Aorta (tissue), 5 donors: ENCODE measurements around the gene XAGE1B. TPM values are rescaled to one million over a fixed set of nuclear protein-coding genes. Genes with fewer than 3 reads are reported as not detected.
"Not testable (repeated sequence)": the region's sequence is repeated elsewhere in the genome, so short reads cannot be mapped to it uniquely, and the experiment has no call there.

Experiments used
- ATAC-seq: fragments of 200-7000 bp; cut with Tn5 transposase; one replicate; pipeline ENCODE4 v1.9.1; 2022; ENCODE audit warnings: moderate library complexity; ENCODE audit not compliant: low FRiP score
- DNase-seq, 2 donors: peaks; one replicate each; pipeline ENCODE4 v3.0.0-alpha.2; 2020
- H3K27ac ChIP-seq, 2 donors: one replicate each; pipeline ENCODE4 v1.5.1; 2013; ENCODE audit warnings: low read length in 2 of 2, mild to moderate bottlenecking in 2 of 2, moderate library complexity in 2 of 2, control low read depth in 1 of 2, inconsistent platforms in 1 of 2, low read depth in 1 of 2
- H3K27me3 ChIP-seq, 2 donors: one replicate each; pipeline ENCODE4 v1.6.1; 2013; ENCODE audit warnings: control low read depth in 1 of 2, low read length in 1 of 2, mild to moderate bottlenecking in 1 of 2, moderate library complexity in 1 of 2; ENCODE audit not compliant: insufficient read depth in 2 of 2, control insufficient read depth in 1 of 2
- H3K36me3 ChIP-seq, 2 donors: one replicate each; pipeline ENCODE4 v1.6.1; 2013; ENCODE audit warnings: control low read depth in 1 of 2, low read length in 1 of 2, mild to moderate bottlenecking in 1 of 2; ENCODE audit not compliant: insufficient read depth in 2 of 2, control insufficient read depth in 1 of 2
- H3K4me1 ChIP-seq, 2 donors: one replicate each; pipeline ENCODE4 v1.6.1; 2013; ENCODE audit warnings: low read length in 2 of 2, control low read depth in 1 of 2, mild to moderate bottlenecking in 1 of 2, moderate library complexity in 1 of 2; ENCODE audit not compliant: insufficient read depth in 2 of 2, control insufficient read depth in 1 of 2
- H3K4me3 ChIP-seq, 2 donors: one replicate each; pipeline ENCODE4 v1.5.1; 2013; ENCODE audit warnings: low read length in 2 of 2, control low read depth in 1 of 2, mild to moderate bottlenecking in 1 of 2
- H3K9me3 ChIP-seq: one replicate; pipeline ENCODE4 v1.6.1; 2013; ENCODE audit warnings: mild to moderate bottlenecking, low read length; ENCODE audit not compliant: control insufficient read depth
- WGBS, 2 donors: extraction: QIAGEN DNeasy Blood & Tissue Kit; methylation state at CpG; one replicate each; pipeline ENCODE4 v1.1.7; 2013; 5-methylcytosine and 5-hydroxymethylcytosine counted together
- intact Hi-C, 2 donors: fragments of 100-400 bp; cut with DNase I; formaldehyde crosslinking; loops; one replicate each; pipeline versions ENCODE4 v1.14.2 to v1.15.0; 2022
- polyA plus RNA-seq, 2 donors: library from polyadenylated mRNA; stranded (reverse); fragments of 200-250 nt; gene quantifications; one replicate each; pipeline ENCODE4 v1.2.3, GENCODE V29; 2013
- total RNA-seq, 2 donors: library from RNA; stranded (reverse); fragmentation: NEBNext Ultra II Directional; extraction: Animal tissue kit (Norgen Biotek cat#: 25700); gene quantifications; one replicate each; pipeline ENCODE4 v1.2.1, GENCODE V29; 2021
- donor health status: healthy with polysubstance abuse.
- donor health status: Bipolar disorder and iron deficiency.
- donor health status: DM: no; HTN: no; CAD: no.
- donor health status: DM: no; HTN: no; CAD: no.
- donor health status: DM: yes; HTN: yes; CAD: no.

XAGE1B gene
- total and polyA plus RNA-seq, 4 donors, result not detected

- intact Hi-C loops, H3K4me1 ChIP-seq, DNase-seq, H3K4me3 ChIP-seq, H3K36me3 ChIP-seq, H3K27ac ChIP-seq, H3K27me3 ChIP-seq, H3K9me3 ChIP-seq: not testable (repeated sequence)
- ATAC-seq, result peak; percentile 14
- no CpG with 5 or more reads among the region's 27 CpGs for WGBS, 2 donors
These were observed 515 bp downstream of the XAGE1B start for GRCh38 chrX:52516110-52516986.

- intact Hi-C loops, H3K27me3 ChIP-seq, H3K27ac ChIP-seq, H3K36me3 ChIP-seq, DNase-seq, H3K9me3 ChIP-seq, H3K4me1 ChIP-seq, H3K4me3 ChIP-seq: not testable (repeated sequence)
- ATAC-seq, result peak; percentile 27
- no CpG with 5 or more reads among the region's 6 CpGs for WGBS, 2 donors
These were observed 5.7 kb downstream of the XAGE1B start for GRCh38 chrX:52511126-52511525.

- H3K36me3 ChIP-seq, result no peaks in the 10 kb centered on the region
- H3K4me1 ChIP-seq, result no peaks in the 10 kb centered on the region
- no peaks in the 10 kb centered on the region for H3K9me3 ChIP-seq
- ATAC-seq (no peak), DNase-seq (no peak)
- intact Hi-C loops, result no loop called here
- H3K27ac ChIP-seq, result no peak overlapping the region
- WGBS, 2 donors, result 69 to 79% methylated on average over 6 of the region's 6 CpGs
- H3K27me3 ChIP-seq, result no peaks in the 10 kb centered on the region
- no peak overlapping the region for H3K4me3 ChIP-seq
These were observed 6.9 kb downstream of the XAGE1B start for GRCh38 chrX:52509916-52510315.

GRCh38 chrX:52507331-52507730, 9.5 kb downstream of the XAGE1B start:
- Histone ChIP-seq H3K9me3 (no peaks in the 10 kb centered on the region), H3K36me3 (no peaks in the 10 kb centered on the region), H3K4me3 (no peak overlapping the region), H3K27me3 (no peaks in the 10 kb centered on the region), H3K27ac (no peak overlapping the region), H3K4me1 (no peaks in the 10 kb centered on the region)
- 63 to 74% methylated on average over 3 of the region's 3 CpGs for WGBS, 2 donors
- DNase-seq (no peak), ATAC-seq (no peak)
- intact Hi-C loops, result no loop called here

GRCh38 chrX:52504551-52504950, 12.3 kb downstream of the XAGE1B start:
- no peak for ATAC-seq
- Histone ChIP-seq H3K36me3 (no peaks in the 10 kb centered on the region), H3K4me1 (no peaks in the 10 kb centered on the region), H3K27ac (no peak overlapping the region), H3K4me3 (no peak overlapping the region), H3K27me3 (no peaks in the 10 kb centered on the region), H3K9me3 (no peaks in the 10 kb centered on the region)
- DNase-seq, result peak in 1 of 2 donors; percentile 15
- 85 to 90% methylated on average over 4 of the region's 4 CpGs for WGBS, 2 donors
- intact Hi-C loops, result no loop called here

- ATAC-seq, DNase-seq, H3K27me3 ChIP-seq, intact Hi-C loops, H3K4me3 ChIP-seq, H3K36me3 ChIP-seq, H3K27ac ChIP-seq, H3K4me1 ChIP-seq, H3K9me3 ChIP-seq: not testable (repeated sequence)
- WGBS, 2 donors, result no CpG with 5 or more reads among the region's 6 CpGs
These were observed 15.5 kb downstream of the XAGE1B start for GRCh38 chrX:52501362-52501761.

DNA sequence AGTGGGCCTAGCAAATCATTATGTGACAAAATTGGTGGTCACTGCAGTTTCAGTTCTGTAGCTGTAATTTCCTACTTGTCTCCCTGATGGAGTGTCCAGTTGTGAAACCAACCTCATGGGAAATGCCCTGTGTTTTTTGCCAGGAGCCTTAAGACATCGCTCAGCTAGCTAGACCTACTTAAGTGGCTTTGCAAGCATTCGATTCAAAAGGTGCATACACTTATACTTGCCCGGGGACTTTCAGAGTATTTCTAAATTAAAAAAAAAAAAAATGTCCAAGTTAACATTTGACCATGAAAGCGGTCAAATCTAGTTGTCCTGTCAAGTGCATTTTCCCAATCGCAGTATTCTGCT, 20.5 kb downstream of the XAGE1B start:
- H3K4me3 ChIP-seq, H3K27me3 ChIP-seq, H3K9me3 ChIP-seq, ATAC-seq, intact Hi-C loops, H3K4me1 ChIP-seq, H3K36me3 ChIP-seq, H3K27ac ChIP-seq, DNase-seq: not testable (repeated sequence)
- WGBS, 2 donors, result no CpG with 5 or more reads among the region's 5 CpGs

- H3K9me3 ChIP-seq, H3K4me3 ChIP-seq, H3K27ac ChIP-seq, DNase-seq, intact Hi-C loops, H3K27me3 ChIP-seq, ATAC-seq, H3K36me3 ChIP-seq, H3K4me1 ChIP-seq: not testable (repeated sequence)
- WGBS, 2 donors, result no CpG with 5 or more reads among the region's 41 CpGs
These were observed 21.1 kb downstream of the XAGE1B start, which contains the start of gene XAGE1A for GRCh38 chrX:52495545-52496418. TSS of gene XAGE1A (plus strand) at chrX:52495808. CDS start at chrX:52497362, 1,554 bp downstream.
